Skeletal muscle tissue (tissue), 4 donors: ENCODE measurements around the gene STT3B. TPM values are rescaled to one million over a fixed set of nuclear protein-coding genes. Genes with fewer than 3 reads are reported as not detected.

Experiments
- H3K27ac ChIP-seq: one replicate; pipeline ENCODE4 v1.7.0; 2013; ENCODE audit warnings: mild to moderate bottlenecking, low read depth, low read length, inconsistent platforms
- H3K27me3 ChIP-seq, 3 donors: one replicate each; pipeline ENCODE4 v1.7.0; 2013; ENCODE audit warnings: low read length in 3 of 3; ENCODE audit not compliant: control insufficient read depth in 3 of 3, insufficient read depth in 3 of 3
- H3K36me3 ChIP-seq, 3 donors: one replicate each; pipeline ENCODE4 v1.7.0; 2013; ENCODE audit warnings: low read length in 3 of 3; ENCODE audit not compliant: control insufficient read depth in 3 of 3, insufficient read depth in 3 of 3
- H3K4me1 ChIP-seq, 3 donors: one replicate each; pipeline ENCODE4 v1.7.0; 2013; ENCODE audit warnings: low read length in 3 of 3, mild to moderate bottlenecking in 3 of 3; ENCODE audit not compliant: control insufficient read depth in 3 of 3, insufficient read depth in 3 of 3
- H3K4me3 ChIP-seq, 3 donors: one replicate each; pipeline ENCODE4 v1.7.0; 2013; ENCODE audit warnings: low read length in 3 of 3
- H3K9ac ChIP-seq, 3 donors: one replicate each; pipeline ENCODE4 v1.7.0; 2013; ENCODE audit warnings: low read length in 3 of 3, mild to moderate bottlenecking in 3 of 3, moderate library complexity in 2 of 3, low read depth in 1 of 3
- H3K9me3 ChIP-seq, 3 donors: one replicate each; pipeline ENCODE4 v1.7.0; 2013; ENCODE audit warnings: low read length in 3 of 3; ENCODE audit not compliant: control insufficient read depth in 3 of 3
- total RNA-seq: library from RNA; depleted of rRNA; stranded (reverse); fragments of >200 nt; gene quantifications from one replicate; pipeline ENCODE4 v1.2.3, GENCODE V29; 2014
- donor health status: Osteomylitis.

STT3B gene
- total RNA-seq, 1 donor from 2014 or later: 148 TPM

DNA sequence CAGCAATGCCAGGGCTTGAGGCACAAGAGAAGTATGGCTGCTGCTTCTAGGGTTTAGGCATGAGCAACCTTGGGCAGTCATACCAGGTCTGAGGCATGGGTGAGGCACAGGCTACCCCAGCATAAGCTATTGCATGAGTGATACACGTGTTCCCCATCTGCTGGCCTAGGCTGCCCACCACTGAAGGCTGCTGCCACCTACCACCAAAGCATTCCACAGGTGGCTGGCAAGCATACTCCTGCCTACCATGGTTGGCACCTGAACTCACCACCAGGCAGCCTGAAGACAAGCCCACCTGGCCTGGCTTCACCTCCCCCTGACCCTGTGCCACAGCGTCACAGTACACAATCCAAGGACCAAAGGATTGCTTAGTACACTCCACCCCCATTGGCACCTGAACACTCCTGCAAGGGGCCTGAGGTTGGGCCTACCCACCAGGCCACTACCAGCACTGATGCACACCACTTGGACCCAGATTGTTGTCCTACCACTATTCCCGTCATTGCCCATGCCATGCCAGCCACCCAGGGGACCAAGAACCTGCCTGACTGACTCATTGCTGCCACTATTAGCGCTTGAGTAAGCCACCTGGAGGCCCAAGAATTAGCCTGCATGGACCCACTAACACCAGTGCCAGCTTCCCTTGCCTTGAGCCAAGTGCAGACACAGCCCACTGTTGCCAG lies 115.7 kb downstream of the STT3B start:
- H3K9ac ChIP-seq: no peak overlapping the region
- peaks cover 3 to 15% (median 4%) of the 10 kb centered on the region in 3 donors for H3K9me3 ChIP-seq
- peaks cover 0 to 2% (median 0%) of the 10 kb centered on the region in 3 donors for H3K36me3 ChIP-seq
- no peak overlapping the region for H3K27ac ChIP-seq
- no peaks in the 10 kb centered on the region for H3K4me1 ChIP-seq
- no peak overlapping the region for H3K4me3 ChIP-seq
- no peaks in the 10 kb centered on the region for H3K27me3 ChIP-seq

DNA sequence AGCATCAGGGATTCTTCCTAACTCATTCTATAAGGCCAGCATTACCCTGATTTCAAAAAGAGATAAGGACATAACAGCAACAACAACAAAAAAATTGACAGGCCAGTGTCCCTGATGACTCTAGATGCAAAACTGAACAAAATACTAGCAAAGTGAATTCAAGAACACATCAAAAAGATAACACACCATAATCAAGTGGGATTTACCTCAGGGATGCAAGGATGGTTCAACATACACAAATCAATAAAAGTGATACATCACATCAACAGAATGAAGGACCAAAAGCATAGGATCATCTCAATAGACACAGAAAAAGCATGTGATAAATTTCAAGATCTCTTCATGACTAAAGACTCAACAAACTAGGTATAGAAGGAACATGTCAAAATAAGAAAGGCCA lies 119.6 kb downstream of the STT3B start:
- Histone ChIP-seq H3K27ac (no peak overlapping the region), H3K27me3 (no peaks in the 10 kb centered on the region), H3K4me1 (no peaks in the 10 kb centered on the region), H3K9me3 (peaks cover 6 to 20% (median 12%) of the 10 kb centered on the region in 3 donors), H3K36me3 (peaks cover 0 to 3% (median 2%) of the 10 kb centered on the region in 3 donors), H3K4me3 (no peak overlapping the region), H3K9ac (no peak overlapping the region)

DNA sequence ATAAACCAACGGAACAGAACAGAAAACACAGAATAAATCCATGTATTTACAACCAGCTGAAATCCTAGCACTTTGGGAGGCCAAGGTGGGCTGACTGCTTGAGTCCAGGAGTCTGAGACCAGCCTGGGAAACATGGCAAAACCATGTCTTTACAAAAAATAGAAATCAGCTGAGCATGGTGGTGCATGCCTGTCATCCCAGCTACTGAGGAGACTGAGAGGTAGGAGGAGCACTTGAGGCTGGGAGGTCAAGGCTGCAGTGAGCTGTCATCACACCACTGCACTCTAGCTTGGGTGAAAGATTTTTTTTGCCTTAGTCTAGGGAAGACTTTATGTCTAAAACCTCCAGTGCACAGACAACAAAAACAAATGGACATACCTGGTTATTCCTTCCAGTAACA lies 120.7 kb downstream of the STT3B start:
- no peak overlapping the region for H3K9ac ChIP-seq
- no peaks in the 10 kb centered on the region for H3K4me1 ChIP-seq
- H3K27ac ChIP-seq: no peak overlapping the region
- peaks cover 6 to 20% (median 10%) of the 10 kb centered on the region in 3 donors for H3K9me3 ChIP-seq
- H3K36me3 ChIP-seq: peaks cover 0 to 3% (median 0%) of the 10 kb centered on the region in 3 donors
- no peak overlapping the region for H3K4me3 ChIP-seq
- H3K27me3 ChIP-seq: no peaks in the 10 kb centered on the region

DNA sequence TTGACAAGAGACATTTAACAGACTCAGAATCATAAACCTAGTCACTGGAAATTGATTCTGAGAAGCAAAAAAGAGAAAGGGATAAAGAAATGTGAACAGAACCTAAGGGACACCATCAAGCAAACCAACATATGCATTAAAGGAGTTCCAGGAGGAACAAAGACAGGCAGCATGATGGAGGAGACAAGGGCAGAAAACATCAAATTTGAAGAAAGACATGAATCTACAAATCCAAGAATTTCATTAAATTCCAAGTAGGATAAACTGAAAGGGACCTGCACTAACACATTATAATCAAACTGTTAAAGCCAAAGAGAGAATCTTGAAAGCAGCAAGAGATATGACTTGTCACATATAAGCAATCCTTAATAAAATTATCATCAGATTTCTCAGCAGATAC lies 122.3 kb downstream of the STT3B start:
- H3K36me3 ChIP-seq: peaks cover 0 to 3% (median 0%) of the 10 kb centered on the region in 3 donors
- no peak overlapping the region for H3K9ac ChIP-seq
- H3K4me3 ChIP-seq: no peak overlapping the region
- H3K27ac ChIP-seq: no peak overlapping the region
- peaks cover 6 to 11% (median 10%) of the 10 kb centered on the region in 3 donors for H3K9me3 ChIP-seq
- H3K27me3 ChIP-seq: no peaks in the 10 kb centered on the region
- H3K4me1 ChIP-seq: no peaks in the 10 kb centered on the region

- Histone ChIP-seq H3K27me3 (no peaks in the 10 kb centered on the region), H3K4me3 (no peak overlapping the region), H3K36me3 (peaks cover 0 to 7% (median 2%) of the 10 kb centered on the region in 3 donors)
Measured at GRCh38 chr3:31659246-31659645, 126.5 kb downstream of the STT3B start.

GRCh38 chr3:31661286-31661685 lies 128.6 kb downstream of the STT3B start:
- peaks cover 0 to 6% (median 5%) of the 10 kb centered on the region in 3 donors for H3K4me1 ChIP-seq
- H3K9ac ChIP-seq: no peak overlapping the region
- H3K27me3 ChIP-seq: no peaks in the 10 kb centered on the region
- no peaks in the 10 kb centered on the region for H3K9me3 ChIP-seq
- H3K27ac ChIP-seq: no peak overlapping the region
- H3K36me3 ChIP-seq: peaks cover 0 to 7% (median 1%) of the 10 kb centered on the region in 3 donors
- no peak overlapping the region for H3K4me3 ChIP-seq

More at GRCh38 chr3:31659246-31659645, 126.5 kb downstream of the STT3B start:
- H3K9ac ChIP-seq: no peak overlapping the region
- peaks cover 0 to 9% (median 4%) of the 10 kb centered on the region in 3 donors for H3K9me3 ChIP-seq
- H3K4me1 ChIP-seq: peaks cover 0 to 6% (median 5%) of the 10 kb centered on the region in 3 donors
- H3K27ac ChIP-seq: no peak overlapping the region

DNA sequence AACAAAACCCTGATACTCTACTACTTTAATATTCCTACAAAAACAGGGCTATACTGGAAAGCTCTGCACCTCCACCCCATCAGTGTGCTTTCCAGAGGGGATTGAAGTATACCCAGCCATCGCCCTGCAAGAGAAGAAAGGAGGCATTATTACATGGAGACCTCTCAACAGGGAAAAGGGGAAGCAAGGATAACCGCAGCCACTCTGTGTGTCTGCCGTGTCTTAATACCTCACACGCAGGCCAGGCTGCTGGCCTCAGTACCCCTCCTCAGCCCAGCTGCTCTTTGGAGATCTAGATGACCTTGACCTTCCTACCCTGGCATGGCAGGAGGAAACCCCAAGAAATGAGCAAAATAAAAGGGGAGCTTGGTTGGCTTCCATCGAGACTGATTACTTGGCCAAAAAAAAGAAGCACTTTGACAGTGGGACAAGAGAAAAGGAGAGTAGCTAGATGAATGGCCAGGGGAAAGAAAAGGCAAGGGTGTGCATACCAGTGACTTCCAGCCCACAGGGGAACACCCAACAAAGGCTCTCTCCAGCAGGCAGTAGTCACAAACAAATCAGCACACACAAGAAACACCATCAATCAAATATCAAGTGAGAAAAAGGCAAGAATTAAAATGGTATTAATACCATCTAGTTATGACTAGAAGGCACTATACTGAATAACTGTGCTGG lies 129.4 kb downstream of the STT3B start:
- Histone ChIP-seq H3K9ac (no peak overlapping the region), H3K27ac (no peak overlapping the region), H3K9me3 (no peaks in the 10 kb centered on the region), H3K4me3 (no peak overlapping the region), H3K27me3 (no peaks in the 10 kb centered on the region), H3K4me1 (peaks cover 0 to 6% (median 5%) of the 10 kb centered on the region in 3 donors), H3K36me3 (peaks cover 0 to 9% (median 2%) of the 10 kb centered on the region in 3 donors)

DNA sequence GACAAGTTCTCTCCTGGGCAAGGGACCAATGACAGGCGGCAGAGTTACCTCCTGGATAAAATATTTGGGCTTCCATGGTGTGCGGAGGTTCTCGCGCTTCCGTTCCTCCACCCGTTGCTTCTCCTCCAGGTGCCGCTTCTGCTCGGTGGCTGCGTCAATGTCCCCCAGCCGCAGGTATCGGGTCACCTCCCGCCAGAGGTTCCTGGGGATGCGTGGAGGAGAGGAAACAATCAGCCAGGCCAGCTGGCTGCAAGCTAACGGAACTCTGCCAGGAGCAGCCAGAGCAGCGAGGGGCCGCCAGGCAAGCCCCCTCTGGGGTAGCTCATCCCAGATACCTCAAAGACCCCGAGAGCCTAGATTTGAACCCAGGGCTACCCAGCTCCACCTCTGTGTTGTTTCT lies 131.3 kb downstream of the STT3B start:
- Histone ChIP-seq H3K36me3 (peaks cover 0 to 9% (median 2%) of the 10 kb centered on the region in 3 donors), H3K27me3 (no peaks in the 10 kb centered on the region), H3K4me3 (no peak overlapping the region), H3K9me3 (no peaks in the 10 kb centered on the region), H3K27ac (no peak overlapping the region), H3K9ac (no peak overlapping the region), H3K4me1 (peaks cover 0 to 6% (median 5%) of the 10 kb centered on the region in 3 donors)

DNA sequence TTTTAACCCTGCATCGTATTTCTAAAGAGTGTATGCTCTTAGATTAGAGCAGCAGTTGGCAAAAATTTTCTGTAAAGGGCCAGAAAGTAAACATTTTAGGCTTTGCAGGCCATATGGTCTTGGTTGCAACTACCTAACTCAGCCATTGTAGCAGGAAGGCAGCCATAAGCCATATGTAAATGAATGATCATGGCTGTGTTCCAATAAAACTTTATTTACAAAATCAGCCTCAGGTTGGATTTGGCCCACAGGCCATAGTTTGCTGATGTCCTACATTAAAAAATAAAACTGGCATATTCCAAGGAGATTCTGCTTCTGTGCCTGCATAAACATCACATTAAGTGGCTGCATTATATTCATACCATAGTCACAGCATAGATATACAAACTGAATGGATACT lies 134.9 kb downstream of the STT3B start:
- Histone ChIP-seq H3K27me3 (no peaks in the 10 kb centered on the region), H3K27ac (no peak overlapping the region), H3K36me3 (peaks cover 0 to 6% (median 2%) of the 10 kb centered on the region in 3 donors), H3K4me1 (peaks cover 0 to 5% (median 4%) of the 10 kb centered on the region in 3 donors), H3K4me3 (no peak overlapping the region), H3K9ac (no peak overlapping the region), H3K9me3 (no peaks in the 10 kb centered on the region)

DNA sequence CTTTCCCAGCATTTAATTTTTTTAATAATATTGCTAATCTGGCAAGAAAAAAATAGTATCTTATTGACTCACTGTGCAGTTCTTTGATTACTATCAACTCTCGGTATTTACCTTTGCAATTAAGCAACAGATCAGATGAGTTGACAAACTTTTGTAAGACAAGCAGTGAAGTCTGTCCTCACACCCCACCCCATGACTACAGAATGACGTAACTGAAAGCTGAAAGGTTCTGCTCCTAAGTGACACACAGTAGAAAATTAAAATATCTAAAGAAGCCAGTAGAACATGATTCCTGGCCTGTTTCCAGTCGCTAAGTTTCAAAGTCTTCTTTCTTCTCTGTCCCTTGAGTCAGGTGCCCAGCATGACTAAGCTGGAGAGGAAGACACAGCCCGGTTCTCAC lies 135.5 kb downstream of the STT3B start:
- no peaks in the 10 kb centered on the region for H3K9me3 ChIP-seq
- peaks cover 0 to 2% (median 2%) of the 10 kb centered on the region in 3 donors for H3K36me3 ChIP-seq
- H3K27ac ChIP-seq: no peak overlapping the region
- no peak overlapping the region for H3K9ac ChIP-seq
- H3K27me3 ChIP-seq: no peaks in the 10 kb centered on the region
- peaks cover 0 to 4% (median 3%) of the 10 kb centered on the region in 3 donors for H3K4me1 ChIP-seq
- H3K4me3 ChIP-seq: no peak overlapping the region
